ENCODE results near the gene ATP9B. TPM values are rescaled to one million over a fixed set of nuclear protein-coding genes. Genes with fewer than 3 reads are reported as not detected.
"Not testable (repeated sequence)": the region's sequence is repeated elsewhere in the genome, so short reads cannot be mapped to it uniquely, and the experiment has no call there.

The ATP9B gene
- total RNA-seq, 1 experiment from 2014 or later, result 17.8 TPM

GRCh38 chr18:79071503-79072210, 2.5 kb downstream of the ATP9B start:
- Histone ChIP-seq H3K9ac (ENCODE audit: low read length) (no peak overlapping the region), H3K9me3 (ENCODE audit: control insufficient read depth in 1 of 2, insufficient read depth in 1 of 2, low read depth in 1 of 2, low read length in 2 of 2) (peaks cover 0 to 8% of the 10 kb centered on the region in 2 experiments; a peak in 1 of 4 replicates), H3K36me3 (ENCODE audit: control insufficient read depth in 1 of 2, insufficient read depth in 2 of 2, low read length in 2 of 2) (no peaks in the 10 kb centered on the region), H3K4me3 (replicated peaks in 1 of 2; ENCODE audit: low read depth in 1 of 2, low read length in 2 of 2) (no peak overlapping the region), H3K4me2 (ENCODE audit: low read length) (no peak overlapping the region), H4K20me1 (ENCODE audit: insufficient read depth) (no peaks in the 10 kb centered on the region), H2AFZ (ENCODE audit: low read depth, low read length, poor library complexity, severe bottlenecking) (no peak overlapping the region), H3K27me3 (ENCODE audit: insufficient read depth, low read length) (no peaks in the 10 kb centered on the region), H3K79me2 (ENCODE audit: insufficient read depth, low read length) (peaks cover 58% of the 10 kb centered on the region), H3K4me1 (ENCODE audit: control insufficient read depth in 1 of 2, insufficient read depth in 2 of 2, low read length in 2 of 2) (peaks cover 0 to 15% of the 10 kb centered on the region in 2 experiments; a peak in 3 of 4 replicates), H3K9me2 (ENCODE audit: insufficient read depth) (no peaks in the 10 kb centered on the region), H3K27ac (ENCODE audit: low read depth, low read length) (no peak overlapping the region)
- POLR2A ChIA-PET, result no interaction called here
- intact Hi-C loops (cut with micrococcal nuclease), result no loop called here
- RAD21 ChIA-PET (ENCODE audit: low non-redundant PET in 1 of 2, low total read pairs in 2 of 2, uncharacterized antibody in 2 of 2, unreplicated experiment in 2 of 2), result no interaction called here
- CTCF ChIA-PET, result no interaction called here
- no peak for ATAC-seq
- DNase-seq (ENCODE audit: low read depth, low spot score), result no peak
- no TSS peak for BruUV-seq (replicated peaks)
- no peak for TF ChIP-seq REST (IDR thresholded peaks at IDR 0.05; ENCODE audit: low read depth)
- no peak for TF ChIP-seq POLR2AphosphoS5 (IDR thresholded peaks at IDR 0.05; ENCODE audit: low read depth, low read length)
- no peak for TF ChIP-seq CEBPB (IDR thresholded peaks at IDR 0.05; ENCODE audit: low read depth)
- no peak for TF ChIP-seq SRF (IDR thresholded peaks at IDR 0.05; ENCODE audit: low read depth)
- TF ChIP-seq SP1 (IDR thresholded peaks at IDR 0.05; ENCODE audit: low read depth), result no peak
- no peak for TF ChIP-seq FOSL1 (IDR thresholded peaks at IDR 0.05; ENCODE audit: low read depth)
- no peak for TF ChIP-seq ZBTB33 (IDR thresholded peaks at IDR 0.05; ENCODE audit: extremely low read depth, insufficient replicate concordance, low read length)
- no peak for TF ChIP-seq ELF1 (IDR thresholded peaks at IDR 0.05; ENCODE audit: borderline replicate concordance, low read depth)
- TF ChIP-seq ATF3 (IDR thresholded peaks at IDR 0.05), result no peak
- TF ChIP-seq CTCF (IDR thresholded peaks at IDR 0.05 in 2 of 3, conservative IDR thresholded peaks at IDR 0.05 in 1 of 3; ENCODE audit: borderline replicate concordance in 1 of 3, insufficient read depth in 1 of 3, low read depth in 2 of 3, low read length in 2 of 3), result no peak
- TF ChIP-seq EZH2 (IDR thresholded peaks at IDR 0.05), result no peak
- no peak for TF ChIP-seq CBX3 (IDR thresholded peaks at IDR 0.05; ENCODE audit: low read depth)

GRCh38 chr18:79072655-79073054, 3.5 kb downstream of the ATP9B start:
- H3K9ac ChIP-seq (ENCODE audit: low read length); H3K9me3 ChIP-seq (ENCODE audit: control insufficient read depth in 1 of 2, insufficient read depth in 1 of 2, low read depth in 1 of 2, low read length in 2 of 2); H3K27me3 ChIP-seq (ENCODE audit: insufficient read depth, low read length); H3K4me3 ChIP-seq (replicated peaks in 1 of 2; ENCODE audit: low read depth in 1 of 2, low read length in 2 of 2); H4K20me1 ChIP-seq (ENCODE audit: insufficient read depth); DNase-seq (ENCODE audit: low read depth, low spot score); POLR2A ChIA-PET; H3K36me3 ChIP-seq (ENCODE audit: control insufficient read depth in 1 of 2, insufficient read depth in 2 of 2, low read length in 2 of 2); H3K27ac ChIP-seq (ENCODE audit: low read depth, low read length); ATAC-seq; intact Hi-C loops (cut with micrococcal nuclease); RAD21 ChIA-PET (ENCODE audit: low non-redundant PET in 1 of 2, low total read pairs in 2 of 2, uncharacterized antibody in 2 of 2, unreplicated experiment in 2 of 2); H3K9me2 ChIP-seq (ENCODE audit: insufficient read depth); CTCF ChIA-PET; H2AFZ ChIP-seq (ENCODE audit: low read depth, low read length, poor library complexity, severe bottlenecking); H3K4me2 ChIP-seq (ENCODE audit: low read length); BruUV-seq (replicated peaks): not testable (repeated sequence)
- peaks cover 68% of the 10 kb centered on the region for H3K79me2 ChIP-seq (ENCODE audit: insufficient read depth, low read length)
- H3K4me1 ChIP-seq (ENCODE audit: control insufficient read depth in 1 of 2, insufficient read depth in 2 of 2, low read length in 2 of 2), result peaks cover 0 to 15% of the 10 kb centered on the region in 2 experiments; a peak in 3 of 4 replicates

Data from HCT116 (cell line).